ENCODE measurements around the gene NLRX1.

DNA sequence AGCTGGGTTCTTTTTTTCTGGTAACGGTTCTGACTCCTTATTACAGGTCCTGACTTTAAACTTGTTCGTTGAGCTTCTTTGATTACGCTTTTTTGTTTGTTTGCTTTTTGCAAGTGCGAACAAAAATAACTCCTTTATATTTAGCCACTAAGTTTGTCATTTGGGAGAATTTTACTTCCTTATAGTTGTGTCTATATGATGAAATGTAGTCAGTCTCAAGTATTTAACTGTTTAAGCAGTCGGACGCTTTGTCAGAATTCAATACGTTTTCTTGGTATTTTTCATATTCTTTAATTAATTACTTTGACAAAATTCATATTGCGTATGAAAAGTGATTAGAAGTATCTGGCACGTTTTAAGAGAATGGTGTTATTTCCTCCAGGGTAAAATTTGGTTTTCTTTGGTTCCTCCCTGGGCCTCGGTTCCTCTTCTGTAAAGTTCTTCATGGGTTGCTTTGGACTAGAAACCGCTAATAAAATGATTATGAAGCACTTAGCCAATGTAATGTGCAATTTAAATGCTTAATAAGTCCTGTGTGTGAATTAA is 39.0 kb downstream of the NLRX1 start:
- TF ChIP-seq, protein P1, sequence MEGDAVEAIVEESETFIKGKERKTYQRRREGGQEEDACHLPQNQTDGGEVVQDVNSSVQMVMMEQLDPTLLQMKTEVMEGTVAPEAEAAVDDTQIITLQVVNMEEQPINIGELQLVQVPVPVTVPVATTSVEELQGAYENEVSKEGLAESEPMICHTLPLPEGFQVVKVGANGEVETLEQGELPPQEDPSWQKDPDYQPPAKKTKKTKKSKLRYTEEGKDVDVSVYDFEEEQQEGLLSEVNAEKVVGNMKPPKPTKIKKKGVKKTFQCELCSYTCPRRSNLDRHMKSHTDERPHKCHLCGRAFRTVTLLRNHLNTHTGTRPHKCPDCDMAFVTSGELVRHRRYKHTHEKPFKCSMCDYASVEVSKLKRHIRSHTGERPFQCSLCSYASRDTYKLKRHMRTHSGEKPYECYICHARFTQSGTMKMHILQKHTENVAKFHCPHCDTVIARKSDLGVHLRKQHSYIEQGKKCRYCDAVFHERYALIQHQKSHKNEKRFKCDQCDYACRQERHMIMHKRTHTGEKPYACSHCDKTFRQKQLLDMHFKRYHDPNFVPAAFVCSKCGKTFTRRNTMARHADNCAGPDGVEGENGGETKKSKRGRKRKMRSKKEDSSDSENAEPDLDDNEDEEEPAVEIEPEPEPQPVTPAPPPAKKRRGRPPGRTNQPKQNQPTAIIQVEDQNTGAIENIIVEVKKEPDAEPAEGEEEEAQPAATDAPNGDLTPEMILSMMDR (IDR thresholded peaks at IDR 0.05 in 2 of 3, conservative IDR thresholded peaks at IDR 0.05 in 1 of 3; ENCODE audit: borderline replicate concordance in 1 of 3, insufficient read depth in 1 of 3, low read depth in 2 of 3, low read length in 2 of 3), result no peak
- TF ChIP-seq ZNF274 (IDR thresholded peaks at IDR 0.05; ENCODE audit: low read depth, low read length), result no peak
- TF ChIP-seq RAD21 (IDR thresholded peaks at IDR 0.05; ENCODE audit: low read depth), result no peak

Data from HCT116 (cell line).